Left ventricle myocardium inferior (tissue), 1 donor: ENCODE results near the gene STK11IP. TPM values are rescaled to one million over a fixed set of nuclear protein-coding genes. Genes with fewer than 3 reads are reported as not detected.
A peak's percentile ranks its signal among the peaks of the same experiment; 100 is the strongest.
"Not testable (repeated sequence)": the region's sequence is repeated elsewhere in the genome, so short reads cannot be mapped to it uniquely, and the experiment has no call there.

ENCODE experiments used
- DNase-seq: peaks from one replicate; pipeline ENCODE4 v3.0.0-alpha.2; 2020
- H3K27ac ChIP-seq: fragments of 200-600 bp; replicated peaks from 2 replicates; pipeline ENCODE4 v1.8.0; 2021
- H3K27me3 ChIP-seq: fragments of 200-600 bp; 2 replicates; pipeline ENCODE4 v1.8.0; 2021; ENCODE audit warnings: low read depth
- H3K36me3 ChIP-seq: fragments of 200-600 bp; 2 replicates; pipeline ENCODE4 v1.8.0; 2021
- H3K4me1 ChIP-seq: fragments of 200-600 bp; 2 replicates; pipeline ENCODE4 v1.8.0; 2021
- H3K4me3 ChIP-seq: fragments of 200-600 bp; 2 replicates; pipeline ENCODE4 v1.8.0; 2021; ENCODE audit warnings: mild to moderate bottlenecking, moderate library complexity
- H3K9me3 ChIP-seq: fragments of 200-600 bp; replicated peaks from 2 replicates; pipeline ENCODE4 v1.8.0; 2021
- CTCF ChIP-seq: fragments of 200-600 bp; IDR thresholded peaks from 2 replicates; pipeline ENCODE4 v1.8.0; 2021; ENCODE audit warnings: antibody characterized with exemption, mild to moderate bottlenecking, borderline replicate concordance
- intact Hi-C: fragments of 100-400 bp; cut with micrococcal nuclease; formaldehyde crosslinking; loops from one replicate; pipeline ENCODE4 v1.11.0; 2022
- total RNA-seq: library from RNA; stranded (reverse); fragmentation: NEBNext Ultra II Directional; extraction: Animal tissue kit (Norgen Biotek cat#: 25700); gene quantifications from one replicate; pipeline ENCODE4 v1.2.1, GENCODE V29; 2021
- donor health status: DM: no; HTN: yes; CAD: no; lungs with severe emphysema.

STK11IP gene
- total RNA-seq, 1 donor from 2014 or later, result 15.9 TPM

GRCh38 chr2:219650426-219651248 is 53.0 kb downstream of the STK11IP start:
- H3K27me3 ChIP-seq, result peaks cover 11% of the 10 kb centered on the region
- no peak for DNase-seq
- no peak overlapping the region for H3K27ac ChIP-seq
- H3K4me1 ChIP-seq, result peaks cover 16% of the 10 kb centered on the region
- intact Hi-C loops, result no loop called here
- no peak overlapping the region for H3K4me3 ChIP-seq
- TF ChIP-seq CTCF, result no peak
- H3K36me3 ChIP-seq, result no peaks in the 10 kb centered on the region
- peaks cover 9% of the 10 kb centered on the region for H3K9me3 ChIP-seq

- H3K4me1 ChIP-seq, intact Hi-C loops, H3K27ac ChIP-seq, H3K9me3 ChIP-seq, DNase-seq, H3K36me3 ChIP-seq, H3K4me3 ChIP-seq: not testable (repeated sequence)
- H3K27me3 ChIP-seq, result peaks cover 11% of the 10 kb centered on the region
Measured at GRCh38 chr2:219651656-219652055, 54.0 kb downstream of the STK11IP start.

GRCh38 chr2:219656526-219656925 is 58.9 kb downstream of the STK11IP start:
- Histone ChIP-seq H3K9me3 (peaks cover 20% of the 10 kb centered on the region), H3K27ac (no peak overlapping the region), H3K27me3 (no peaks in the 10 kb centered on the region), H3K36me3 (no peaks in the 10 kb centered on the region), H3K4me3 (no peak overlapping the region), H3K4me1 (no peaks in the 10 kb centered on the region)
- intact Hi-C loops, result no loop called here
- no peak for DNase-seq
- TF ChIP-seq CTCF, result no peak

- no peak for TF ChIP-seq CTCF
- intact Hi-C loops, result no loop called here
- Histone ChIP-seq H3K27ac (peak overlapping the region; percentile 56), H3K4me3 (no peak overlapping the region), H3K4me1 (no peaks in the 10 kb centered on the region), H3K9me3 (peaks cover 14% of the 10 kb centered on the region), H3K36me3 (no peaks in the 10 kb centered on the region), H3K27me3 (no peaks in the 10 kb centered on the region)
- no peak for DNase-seq
Measured at GRCh38 chr2:219658196-219658846, 60.7 kb downstream of the STK11IP start.

- H3K4me1 ChIP-seq, result no peaks in the 10 kb centered on the region
- TF ChIP-seq CTCF, result no peak
- H3K27me3 ChIP-seq, result no peaks in the 10 kb centered on the region
- H3K36me3 ChIP-seq, result no peaks in the 10 kb centered on the region
- DNase-seq, result no peak
- peak overlapping the region; percentile 56 for H3K27ac ChIP-seq
- no peak overlapping the region for H3K4me3 ChIP-seq
- H3K9me3 ChIP-seq, result peaks cover 14% of the 10 kb centered on the region
- intact Hi-C loops, result no loop called here
Measured at GRCh38 chr2:219658874-219659273, 61.2 kb downstream of the STK11IP start.
